HS-27A (cell line): ENCODE data around the gene YOD1.

Experiments
- DNase-seq: peaks from one replicate; pipeline ENCODE4 v3.0.0-alpha.2; 2012; ENCODE audit warnings: low read depth, missing footprints

YOD1 gene

GRCh38 chr1:207051191-207051943 lies at the start of gene YOD1:
Gene YOD1 (minus strand): TSS chr1:207051208. CDS start chr1:207051030, 178 bp downstream.
- DNase-seq = no peak

- DNase-seq = no peak
These were observed 46.9 kb upstream of the YOD1 start for GRCh38 chr1:207097871-207098324.

DNA sequence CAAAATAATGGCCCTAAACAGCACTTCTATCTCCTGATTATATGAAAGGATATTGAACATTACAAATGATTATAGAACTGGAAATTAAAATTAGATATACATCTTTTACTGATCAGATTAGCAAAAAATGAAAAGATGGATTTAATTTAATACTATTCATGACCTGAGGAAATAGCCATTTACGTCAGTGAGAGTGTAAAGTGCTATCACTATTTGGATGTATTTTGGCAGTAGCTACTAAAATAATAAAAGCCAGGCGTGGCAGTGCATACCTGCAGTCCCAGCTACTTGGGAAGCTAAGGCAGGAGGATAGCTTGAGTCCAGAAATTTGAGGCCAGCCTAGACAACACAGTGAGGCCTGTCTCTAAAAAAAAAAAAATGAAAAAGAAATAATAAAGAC lies 42.9 kb upstream of the YOD1 start:
- no peak for DNase-seq

- no peak for DNase-seq
These were observed 40.3 kb upstream of the YOD1 start for GRCh38 chr1:207091200-207091908.

GRCh38 chr1:207089627-207090355 lies 38.8 kb upstream of the YOD1 start:
- no peak for DNase-seq

GRCh38 chr1:207088701-207089626 lies 38.0 kb upstream of the YOD1 start, which contains the start of gene C4BPB:
Gene C4BPB (plus strand): TSS chr1:207088860. CDS start chr1:207089532, 672 bp downstream.
- DNase-seq = peak; percentile 60

- DNase-seq = peak; percentile 65
These were observed 37.2 kb upstream of the YOD1 start for GRCh38 chr1:207088161-207088560.

- DNase-seq = no peak
These were observed 34.9 kb upstream of the YOD1 start for GRCh38 chr1:207085887-207086286.

GRCh38 chr1:207084701-207085180 lies 33.7 kb upstream of the YOD1 start:
- DNase-seq = no peak

DNA sequence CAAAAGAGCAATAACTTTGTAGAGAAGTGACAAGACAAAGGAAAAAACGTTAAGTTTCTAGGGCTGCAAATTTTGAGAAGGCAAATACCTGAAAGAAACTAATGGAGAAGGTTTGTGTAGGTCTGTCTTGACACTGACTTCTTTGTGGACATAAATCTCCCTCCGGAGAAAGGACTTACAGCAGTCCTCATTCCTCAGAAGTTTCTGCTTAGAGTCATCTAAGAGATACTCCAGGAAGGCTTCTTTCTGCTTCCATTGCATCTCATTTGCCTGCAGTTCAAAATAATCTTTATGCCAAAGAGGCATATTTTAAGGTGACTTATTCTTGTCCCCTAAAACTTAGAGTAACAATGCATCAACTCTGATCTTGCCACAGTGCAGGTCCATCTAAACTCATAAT lies 33.2 kb upstream of the YOD1 start:
- DNase-seq = no peak

DNA sequence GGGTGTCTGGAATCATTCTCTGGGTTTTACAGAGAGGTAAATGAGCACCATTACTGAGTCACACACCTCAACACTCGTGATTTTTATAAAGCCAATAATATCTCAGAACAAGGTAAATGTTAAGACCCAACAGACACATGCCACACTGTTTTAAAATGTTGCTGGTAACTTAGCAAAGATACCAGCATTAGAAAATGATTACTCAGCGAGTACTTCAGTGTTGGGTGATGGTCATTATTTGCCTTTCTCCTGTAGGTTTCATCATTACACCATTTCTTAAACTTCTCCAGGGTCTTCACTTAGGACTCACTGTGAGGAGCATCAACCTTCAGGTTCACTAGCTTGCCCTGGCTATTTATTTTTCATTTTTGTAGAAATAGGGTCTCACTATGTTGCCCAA lies 30.8 kb upstream of the YOD1 start:
- no peak for DNase-seq

DNA sequence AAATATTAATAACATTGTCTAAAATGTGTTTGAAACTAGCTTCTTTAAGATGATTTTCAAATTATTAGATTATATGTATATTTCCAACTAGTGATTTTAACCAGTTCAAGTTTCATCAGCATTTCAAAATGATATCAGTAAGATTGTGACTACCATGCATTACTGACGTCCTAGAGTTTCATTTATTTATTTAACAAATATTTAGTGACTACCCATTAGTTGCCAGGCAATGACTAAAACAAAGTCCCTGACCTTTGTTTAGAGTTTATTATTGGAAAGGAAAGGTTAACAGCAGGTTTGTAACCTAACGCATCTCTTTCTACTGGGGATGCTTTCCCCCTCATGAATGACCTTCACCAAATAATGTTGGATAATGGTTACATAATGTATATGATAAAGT lies 30.1 kb upstream of the YOD1 start:
- DNase-seq = no peak

DNA sequence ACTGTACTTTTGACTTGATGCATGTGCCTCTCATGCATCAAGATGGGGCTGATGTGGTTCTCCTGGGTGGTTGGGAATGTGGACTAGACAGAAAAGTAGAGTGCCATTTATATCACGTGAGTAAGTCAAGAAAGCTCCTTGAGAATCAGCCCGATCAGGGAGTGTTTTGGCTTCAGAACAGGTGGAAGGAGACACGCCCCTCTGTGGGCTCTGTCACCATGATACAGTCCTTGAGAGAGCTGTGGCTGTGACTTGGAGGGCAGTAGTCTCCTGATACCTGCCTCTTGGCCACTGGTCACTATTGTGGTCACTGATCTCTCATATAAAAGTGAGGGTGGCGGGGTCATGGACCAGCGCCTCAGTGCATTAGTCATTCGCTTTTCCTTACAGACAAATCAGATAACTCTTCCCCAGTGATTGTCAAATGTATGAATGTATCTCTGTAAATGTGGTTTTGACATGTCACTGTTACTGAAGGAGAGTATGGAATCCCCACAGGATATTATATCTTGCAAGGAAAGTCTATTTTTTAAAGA lies 28.8 kb upstream of the YOD1 start:
- DNase-seq = no peak

GRCh38 chr1:207078578-207079132 lies 27.6 kb upstream of the YOD1 start:
- no peak for DNase-seq

DNA sequence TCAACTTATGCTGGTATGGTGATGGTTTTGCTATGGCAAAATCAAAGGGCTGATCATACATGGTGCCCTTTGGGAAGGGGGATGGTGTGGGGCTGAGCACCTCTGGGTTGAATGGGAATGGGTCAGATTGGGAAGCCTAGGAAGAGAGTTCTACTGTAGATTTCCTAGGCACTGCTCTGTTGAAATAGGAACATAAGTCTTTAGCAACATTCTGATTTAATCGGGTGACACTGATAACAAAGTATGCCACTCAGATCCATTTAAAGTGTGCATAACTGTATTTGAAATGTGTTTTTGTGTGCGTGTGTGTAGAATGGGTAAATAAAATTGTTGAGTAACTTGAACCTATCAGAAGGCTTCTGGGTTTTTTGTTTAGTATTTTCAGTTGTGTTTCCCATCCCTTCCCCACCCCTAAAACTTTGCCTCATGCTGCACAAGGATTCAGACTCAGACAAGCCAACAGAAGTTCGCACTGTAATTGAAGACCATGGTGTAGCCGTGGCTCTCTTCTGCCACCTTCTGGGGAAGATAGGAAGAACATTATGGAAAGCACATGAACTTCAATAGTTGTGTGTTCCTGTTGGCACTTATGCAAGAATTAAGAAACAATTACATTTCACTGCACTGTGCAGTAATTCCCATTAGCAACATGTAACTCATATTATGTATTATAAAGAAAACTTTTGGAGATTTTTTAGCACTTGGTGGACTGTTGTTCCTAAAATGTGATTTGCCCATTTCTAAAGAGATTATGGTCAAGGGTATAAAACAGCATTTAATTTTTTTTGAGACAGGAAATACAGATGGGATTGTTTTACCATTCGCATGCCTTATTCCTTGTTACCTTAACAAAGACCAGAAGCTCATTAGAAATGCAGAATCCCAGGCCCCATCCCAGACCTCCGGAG lies 26.7 kb upstream of the YOD1 start:
- peak; percentile 41 for DNase-seq

DNA sequence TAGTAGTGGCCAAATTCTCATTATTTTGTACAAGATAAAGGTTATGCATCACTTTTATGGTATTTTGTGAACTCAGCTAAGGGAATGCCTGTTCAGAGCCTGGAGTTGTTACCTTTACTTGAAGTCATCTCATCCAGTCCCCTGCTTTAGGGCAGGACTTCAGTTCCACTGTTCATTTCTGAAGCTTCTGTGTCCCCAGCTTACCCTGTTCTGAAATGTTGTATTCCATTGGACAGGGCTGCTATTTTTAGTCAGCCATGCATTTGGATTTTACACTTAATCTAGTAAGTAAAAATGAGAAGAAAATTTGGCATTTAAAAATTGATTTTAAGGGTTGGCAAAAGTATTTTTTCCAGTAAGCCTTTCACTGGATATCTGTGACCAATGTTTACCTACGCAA lies 26.0 kb upstream of the YOD1 start:
- no peak for DNase-seq

- DNase-seq = no peak
These were observed 25.4 kb upstream of the YOD1 start for GRCh38 chr1:207076181-207076955.

DNA sequence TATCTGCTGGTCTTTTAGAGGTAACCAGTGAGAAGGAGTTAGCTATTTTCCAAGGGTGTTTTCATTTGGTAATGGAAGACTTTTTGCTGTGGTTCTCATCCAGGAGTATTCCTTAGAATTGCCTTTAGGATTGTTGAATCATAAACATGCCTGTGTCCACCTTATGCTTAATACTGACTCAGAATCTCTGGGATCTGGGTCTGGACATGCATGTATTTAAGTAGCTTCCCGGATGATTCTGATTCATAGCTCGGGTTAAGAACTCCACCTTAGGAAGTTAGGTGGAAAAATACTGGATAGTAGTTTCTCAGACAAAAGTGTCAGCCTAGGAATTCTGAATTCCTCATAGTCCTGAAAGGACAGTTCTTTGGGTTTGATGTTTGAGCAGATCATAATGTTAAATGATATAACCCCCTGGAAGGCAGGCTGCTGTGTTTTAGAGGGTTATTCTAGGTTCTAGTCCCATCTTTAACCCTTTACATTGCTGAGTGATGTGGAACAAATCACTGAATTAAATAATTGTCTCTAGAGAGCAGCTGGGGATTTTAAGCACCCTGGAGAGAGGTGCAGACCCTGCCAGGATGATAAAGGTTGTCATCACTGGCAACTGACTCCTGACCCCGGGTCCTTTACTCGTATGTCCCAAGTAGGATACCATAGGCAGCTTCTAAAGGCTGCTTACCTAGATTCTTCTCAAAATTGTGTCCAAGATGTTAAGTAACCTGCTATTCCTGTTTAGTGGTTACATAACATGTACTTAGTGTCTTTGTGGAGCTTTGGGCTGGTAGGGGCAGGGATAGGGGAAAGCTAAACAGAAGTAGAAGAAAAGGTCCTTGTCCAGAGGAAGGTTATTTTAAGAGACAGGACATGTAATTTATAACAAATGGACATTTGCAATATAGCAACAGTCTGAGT lies 23.2 kb upstream of the YOD1 start:
- DNase-seq = no peak
